K562 (cell line): Measurements from ENCODE around the gene AFF1. TPM values are rescaled to one million over a fixed set of nuclear protein-coding genes. Genes with fewer than 3 reads are reported as not detected.

Experiments
- CEBPZ ChIP-seq: fragments of 150-350 bp; IDR thresholded peaks from 2 replicates; pipeline ENCODE4 v1.6.1; 2014; ENCODE audit warnings: low read depth, mild to moderate bottlenecking, low read length, borderline replicate concordance
- ESRRB ChIP-seq: fragments of 250-450 bp; sonication (Bioruptor Pico); IDR thresholded peaks from 2 replicates; pipeline ENCODE4 v1.5.0; 2020; ENCODE audit warnings: mild to moderate bottlenecking, moderate library complexity, borderline replicate concordance
- FOXA1 ChIP-seq: fragments of 450-650 bp; IDR thresholded peaks from 2 replicates; pipeline ENCODE4 v1.6.1; 2016; ENCODE audit warnings: mild to moderate bottlenecking, borderline replicate concordance
- FOXK1 ChIP-seq: sonication (generic); formaldehyde crosslinking; IDR thresholded peaks from 2 replicates; pipeline ENCODE4 v1.8.0; 2022; ENCODE audit warnings: missing genetic modification reagents, mild to moderate bottlenecking, borderline replicate concordance
- HMBOX1 ChIP-seq: sonication (generic); IDR thresholded peaks from 2 replicates; pipeline ENCODE4 v1.6.1; 2016
- IFI16 ChIP-seq: fragments of 250-450 bp; sonication (Bioruptor Pico); IDR thresholded peaks from 2 replicates; pipeline ENCODE4 v2.1.2; 2022; ENCODE audit warnings: mild to moderate bottlenecking, inconsistent platforms
- KLF16 ChIP-seq: IDR thresholded peaks from 2 replicates; pipeline ENCODE4 v1.6.1; 2016; ENCODE audit warnings: antibody characterized with exemption
- MBD2 ChIP-seq: sonication (generic); IDR thresholded peaks from 2 replicates; pipeline ENCODE4 v1.6.1; 2016; ENCODE audit warnings: low read depth, borderline replicate concordance
- NFYB ChIP-seq: IDR thresholded peaks from 2 replicates; pipeline ENCODE4 v1.6.1; 2011; ENCODE audit warnings: mild to moderate bottlenecking, moderate library complexity; ENCODE audit not compliant: insufficient read length; ENCODE audit errors: extremely low read depth
- NR0B1 ChIP-seq: fragments of 450-650 bp; IDR thresholded peaks from one replicate; pipeline ENCODE4 v1.6.1; 2018; ENCODE audit warnings: mild to moderate bottlenecking, moderate library complexity; ENCODE audit not compliant: partially characterized antibody
- PCBP1 ChIP-seq: fragments of 200-400 bp; formaldehyde crosslinking; IDR thresholded peaks from 2 replicates; pipeline ENCODE4 v1.6.1; 2018; ENCODE audit warnings: mild to moderate bottlenecking, low read depth, low read length; ENCODE audit not compliant: poor library complexity, severe bottlenecking
- PREB ChIP-seq: sonication (generic); formaldehyde crosslinking; IDR thresholded peaks from 2 replicates; pipeline ENCODE4 v1.8.1; 2023; ENCODE audit warnings: mild to moderate bottlenecking, missing genetic modification reagents
- RBM34 ChIP-seq: fragments of 200-400 bp; formaldehyde crosslinking; IDR thresholded peaks from 2 replicates; pipeline ENCODE4 v1.6.1; 2018; ENCODE audit warnings: low read length, borderline replicate concordance; ENCODE audit not compliant: insufficient read depth
- SRSF7 ChIP-seq: fragments of 200-400 bp; formaldehyde crosslinking; optimal IDR thresholded peaks from 2 replicates; pipeline ENCODE3; 2017; ENCODE audit warnings: mild to moderate bottlenecking, low read depth, low read length
- STAG1 ChIP-seq: sonication (generic); formaldehyde crosslinking; IDR thresholded peaks from 2 replicates; pipeline ENCODE4 v1.5.0; 2020; ENCODE audit warnings: missing genetic modification reagents, borderline replicate concordance
- SUPT5H ChIP-seq: fragments of 450-650 bp; IDR thresholded peaks from 2 replicates; pipeline ENCODE4 v1.6.1; 2016
- TCF7 ChIP-seq: sonication (generic); IDR thresholded peaks from 2 replicates; pipeline ENCODE4 v1.6.1; 2016; ENCODE audit warnings: antibody characterized with exemption, borderline replicate concordance
- TFAM ChIP-seq: fragments of 250-450 bp; sonication (Bioruptor Pico); conservative IDR thresholded peaks from 2 replicates; pipeline ENCODE4 v1.5.0; 2021; ENCODE audit warnings: mild to moderate bottlenecking, moderate library complexity
- ZC3H4 ChIP-seq: sonication (generic); formaldehyde crosslinking; IDR thresholded peaks from 2 replicates; pipeline ENCODE4 v1.9.0; 2021; ENCODE audit warnings: missing genetic modification reagents, borderline replicate concordance
- ZNF143 ChIP-seq: sonication (generic); formaldehyde crosslinking; IDR thresholded peaks from 2 replicates; pipeline ENCODE4 v1.9.0; 2022; ENCODE audit warnings: mild to moderate bottlenecking, missing genetic modification reagents
- ZNF197 ChIP-seq: fragments of 200-800 bp; sonication (Bioruptor generic); IDR thresholded peaks from 2 replicates; pipeline ENCODE4 v1.6.1; 2016; ENCODE audit warnings: low read depth, missing genetic modification characterization, missing compliant biosample characterization
- ZSCAN32 ChIP-seq: fragments of 450-650 bp; formaldehyde crosslinking; IDR thresholded peaks from 2 replicates; pipeline ENCODE4 v1.4.0; 2020; ENCODE audit warnings: mild to moderate bottlenecking, moderate library complexity
- polyA plus RNA-seq, 8 experiments: library from polyadenylated mRNA; depleted of rRNA in 4 of 8; stranded (reverse) in 5 of 8; unstranded in 3 of 8; fragments of >200 nt; fragmentation: Nextera tagmentation in 2 of 8; fragmentation: Illumina TruSeq in 1 of 8; extraction: Ambion mirVana in 2 of 8; extraction: Trizol in 1 of 8; gene quantifications; 2 replicates each; pipeline versions ENCODE4 v1.2.1 to v1.2.3, GENCODE V29; 2011 to 2014; ENCODE audit warnings: inconsistent platforms in 1 of 8, missing spikeins in 1 of 8
- total RNA-seq, 7 experiments: library from RNA; depleted of rRNA in 6 of 7; stranded (reverse); fragments of >200 nt in 6 of 7; fragmentation: Illumina TruSeq in 2 of 7; extraction: Trizol in 2 of 7; gene quantifications; 2 replicates each; pipeline versions ENCODE4 v1.2.1 to v1.2.3, GENCODE V29; 2011 to 2021; ENCODE audit warnings: low replicate concordance in 1 of 7

Gene AFF1
- total and polyA plus RNA-seq, 9 of the 15 experiments (the other 6 are each of a cell fraction or from before 2014, with no cell fraction given): 4.1 to 47.5 (median 17.2) TPM

- TF ChIP-seq NR0B1 (no peak), SUPT5H (no peak), ZNF197 (CRISPR knock-in tag) (no peak), PREB (no peak), NFYB (no peak), TCF7 (no peak), STAG1 (CRISPR knock-in tag) (no peak), ZNF143 (CRISPR knock-in tag) (no peak), ESRRB (CRISPR knock-in tag) (no peak), HMBOX1 (no peak), CEBPZ (no peak), TFAM (CRISPR knock-in tag) (no peak), KLF16 (no peak), IFI16 (no peak), ZSCAN32 (CRISPR knock-in tag) (no peak), FOXK1 (0 out of 2 replicates have a peak, but pooled peaks have one; percentile 63), SRSF7 (no peak), PCBP1 (no peak), ZC3H4 (CRISPR knock-in tag) (no peak), RBM34 (no peak), MBD2 (no peak), FOXA1 (no peak)
These were observed 42.8 kb upstream of the AFF1 start, which contains the start of gene C4orf36 (continued) for GRCh38 chr4:86891762-86892635.
